ENCODE data around the gene ABCA3. TPM values are rescaled to one million over a fixed set of nuclear protein-coding genes. Genes with fewer than 3 reads are reported as not detected.
A peak's percentile ranks its signal among the peaks of the same experiment; 100 is the strongest.
"Not testable (repeated sequence)": the region's sequence is repeated elsewhere in the genome, so short reads cannot be mapped to it uniquely, and the experiment has no call there.

The ABCA3 gene
- total RNA-seq, 1 donor from 2014 or later: 3.5 TPM

- DNase-seq: no peak
These were observed 87.8 kb downstream of the ABCA3 start for GRCh38 chr16:2252806-2253148.

- DNase-seq: peak; percentile 77
These were observed 89.0 kb downstream of the ABCA3 start, which contains the start of gene ECI1 for GRCh38 chr16:2251296-2252111. ECI1 (minus strand) TSS chr16:2251587; CDS start chr16:2251566, 21 bp downstream.

GRCh38 chr16:2250652-2251295, 89.8 kb downstream of the ABCA3 start:
- no peak for DNase-seq

- DNase-seq: no peak
These were observed 94.1 kb downstream of the ABCA3 start for GRCh38 chr16:2246301-2246885.

- no peak for DNase-seq
These were observed 95.4 kb downstream of the ABCA3 start for GRCh38 chr16:2244926-2245795.

- DNase-seq: no peak
These were observed 96.2 kb downstream of the ABCA3 start for GRCh38 chr16:2244301-2244700.

- no peak for DNase-seq
These were observed 96.7 kb downstream of the ABCA3 start for GRCh38 chr16:2243781-2244180.

GRCh38 chr16:2243031-2243528, 97.4 kb downstream of the ABCA3 start:
- DNase-seq: no peak

- no peak for DNase-seq
These were observed 97.9 kb downstream of the ABCA3 start for GRCh38 chr16:2242598-2242997.

GRCh38 chr16:2240331-2240730, 100.2 kb downstream of the ABCA3 start:
- DNase-seq: not testable (repeated sequence)

- no peak for DNase-seq
These were observed 101.5 kb downstream of the ABCA3 start for GRCh38 chr16:2238838-2239675.

GRCh38 chr16:2238150-2238837, 102.2 kb downstream of the ABCA3 start:
- DNase-seq: no peak

GRCh38 chr16:2237493-2238149, 102.9 kb downstream of the ABCA3 start:
- DNase-seq: no peak

- DNase-seq: no peak
These were observed 103.4 kb downstream of the ABCA3 start for GRCh38 chr16:2237102-2237482.

GRCh38 chr16:2236337-2237101, 104.0 kb downstream of the ABCA3 start, which contains the start of gene DNASE1L2:
DNASE1L2 (plus strand) TSS chr16:2236444; CDS start chr16:2236817, 373 bp downstream.
- no peak for DNase-seq

GRCh38 chr16:2235695-2236336, 104.7 kb downstream of the ABCA3 start:
- DNase-seq: no peak

- no peak for DNase-seq
These were observed 105.3 kb downstream of the ABCA3 start for GRCh38 chr16:2235234-2235651.

- no peak for DNase-seq
These were observed 105.7 kb downstream of the ABCA3 start for GRCh38 chr16:2234813-2235170.
